IMR-90 (cell line): ENCODE results near the gene POLR1B. TPM values are rescaled to one million over a fixed set of nuclear protein-coding genes. Genes with fewer than 3 reads are reported as not detected.

Experiments
- ATAC-seq: fragments of 200-7000 bp; cut with Tn5 transposase; 2 replicates; pipeline ENCODE4 v1.9.1; 2020; ENCODE audit warnings: low read depth, mild to moderate bottlenecking, moderate library complexity
- Bru-seq: library from RNA; stranded (reverse); fragments of 400-500 nt; gene quantifications from one replicate; lab custom pipeline; 2021; lab: Mats Ljungman, UMichigan
- BruChase-seq, 2 experiments: library from RNA; stranded (reverse); fragments of 400-500 nt; gene quantifications; one replicate each; lab custom pipeline; 2021; lab: Mats Ljungman, UMichigan
- BruUV-seq: library from RNA; stranded (reverse); fragments of 400-500 nt; replicated peaks from 2 replicates; lab custom pipeline; 2021; lab: Mats Ljungman, UMichigan
- CTCF ChIA-PET: fragments of 300-600 bp; formaldehyde crosslinking; extraction: SDS; loops from one replicate; lab custom pipeline; 2021; ENCODE audit warnings: antibody characterized with exemption; lab: Yijun Ruan, JAX
- POLR2A ChIA-PET: fragments of 300-600 bp; sonication (Branson Sonifier 250); formaldehyde crosslinking; loops from one replicate; lab custom pipeline; 2022; ENCODE audit warnings: antibody characterized with exemption; ENCODE audit not compliant: unreplicated experiment; lab: Charles Lee
- DNase-seq: peaks from one replicate; pipeline ENCODE4 v3.0.0; 2013
- H2AFZ ChIP-seq: replicated peaks from 2 replicates; pipeline ENCODE3; 2013; ENCODE audit warnings: low read length, mild to moderate bottlenecking; ENCODE audit not compliant: poor library complexity
- H2AK5ac ChIP-seq: 2 replicates; pipeline ENCODE4 v1.6.1; 2013; ENCODE audit warnings: low read depth, low read length, inconsistent platforms
- H2AK9ac ChIP-seq: replicated peaks from 2 replicates; pipeline ENCODE3; 2013; ENCODE audit warnings: mild to moderate bottlenecking, low read depth, low read length, moderate library complexity; ENCODE audit not compliant: poor library complexity
- H2BK120ac ChIP-seq: 2 replicates; pipeline ENCODE4 v1.6.1; 2013; ENCODE audit warnings: low read depth, low read length, inconsistent platforms
- H2BK15ac ChIP-seq: 3 replicates; pipeline ENCODE4 v1.6.1; 2013; ENCODE audit warnings: low read depth, low read length, inconsistent platforms
- H2BK20ac ChIP-seq: 2 replicates; pipeline ENCODE4 v1.6.1; 2013; ENCODE audit warnings: low read depth, mild to moderate bottlenecking, inconsistent platforms, low read length, moderate library complexity
- H2BK5ac ChIP-seq: 2 replicates; pipeline ENCODE4 v1.6.1; 2013; ENCODE audit warnings: mild to moderate bottlenecking, low read depth, low read length, inconsistent platforms; ENCODE audit not compliant: poor library complexity, severe bottlenecking
- H3K14ac ChIP-seq: replicated peaks from 2 replicates; pipeline ENCODE4 v1.6.1; 2013; ENCODE audit warnings: low read depth, low read length, inconsistent platforms
- H3K18ac ChIP-seq: 2 replicates; pipeline ENCODE4 v1.6.1; 2013; ENCODE audit warnings: low read depth, low read length, control low read depth
- H3K23ac ChIP-seq: 2 replicates; pipeline ENCODE4 v1.6.1; 2013; ENCODE audit warnings: low read depth, low read length, inconsistent platforms
- H3K27ac ChIP-seq: 2 replicates; pipeline ENCODE4 v1.5.1; 2013; ENCODE audit warnings: mild to moderate bottlenecking, control low read depth, low read length; ENCODE audit not compliant: insufficient read depth
- H3K27me3 ChIP-seq: 2 replicates; pipeline ENCODE4 v1.6.1; 2013; ENCODE audit warnings: low read length; ENCODE audit not compliant: control insufficient read depth, insufficient read depth
- H3K36me3 ChIP-seq: 2 replicates; pipeline ENCODE4 v1.6.1; 2013; ENCODE audit warnings: low read length, mixed read lengths; ENCODE audit not compliant: control insufficient read depth, insufficient read depth
- H3K4ac ChIP-seq: 2 replicates; pipeline ENCODE4 v1.6.1; 2013; ENCODE audit warnings: low read depth, low read length, inconsistent platforms
- H3K4me1 ChIP-seq: 2 replicates; pipeline ENCODE4 v1.6.1; 2013; ENCODE audit warnings: low read length, mixed read lengths; ENCODE audit not compliant: control insufficient read depth, insufficient read depth
- H3K4me2 ChIP-seq: 2 replicates; pipeline ENCODE4 v1.6.1; 2013; ENCODE audit warnings: low read depth, mild to moderate bottlenecking, control low read depth, low read length, moderate library complexity
- H3K4me3 ChIP-seq: 2 replicates; pipeline ENCODE4 v1.5.1; 2013; ENCODE audit warnings: low read depth, mild to moderate bottlenecking, control low read depth, low read length, moderate library complexity; ENCODE audit not compliant: insufficient read depth
- H3K56ac ChIP-seq: 2 replicates; pipeline ENCODE4 v1.6.1; 2013; ENCODE audit warnings: low read length, inconsistent platforms; ENCODE audit not compliant: insufficient read depth; ENCODE audit errors: extremely low read depth
- H3K79me1 ChIP-seq, 2 experiments: 2 replicates each; pipeline ENCODE4 v1.6.1; 2013; ENCODE audit warnings: low read length in 2 of 2, inconsistent platforms in 1 of 2, low read depth in 1 of 2
- H3K9ac ChIP-seq: 2 replicates; pipeline ENCODE4 v1.6.1; 2013; ENCODE audit warnings: low read depth, low read length, control low read depth
- H3K9me1 ChIP-seq: 2 replicates; pipeline ENCODE4 v1.6.1; 2013; ENCODE audit warnings: low read length, inconsistent platforms; ENCODE audit not compliant: insufficient read depth
- H3K9me3 ChIP-seq: 2 replicates; pipeline ENCODE4 v1.6.1; 2013; ENCODE audit warnings: low read length; ENCODE audit not compliant: control insufficient read depth, insufficient read depth
- H4K20me1 ChIP-seq: 2 replicates; pipeline ENCODE4 v1.6.1; 2013; ENCODE audit warnings: low read length, inconsistent platforms; ENCODE audit not compliant: insufficient read depth
- H4K5ac ChIP-seq: 2 replicates; pipeline ENCODE4 v1.6.1; 2013; ENCODE audit warnings: mild to moderate bottlenecking, low read depth, low read length, control low read depth
- H4K8ac ChIP-seq, 2 experiments: 2 replicates each; pipeline ENCODE4 v1.6.1; 2013; ENCODE audit warnings: low read depth in 2 of 2, low read length in 2 of 2, control low read depth in 1 of 2, inconsistent platforms in 1 of 2
- H4K91ac ChIP-seq: 2 replicates; pipeline ENCODE4 v1.6.1; 2013; ENCODE audit warnings: low read depth, low read length, inconsistent platforms; ENCODE audit not compliant: insufficient read depth
- FOS ChIP-seq: fragments of 150-350 bp; IDR thresholded peaks from 2 replicates; pipeline ENCODE4 v1.6.1; 2016; ENCODE audit warnings: low read depth, low read length
- POLR2A ChIP-seq: IDR thresholded peaks from 2 replicates; pipeline ENCODE4 v1.6.1; 2012; ENCODE audit warnings: mild to moderate bottlenecking, low read depth, low read length
- RCOR1 ChIP-seq: IDR thresholded peaks from 2 replicates; pipeline ENCODE4 v1.6.1; 2012; ENCODE audit warnings: mild to moderate bottlenecking, low read length, improper control_type of control experiment; ENCODE audit not compliant: insufficient replicate concordance
- RFX5 ChIP-seq: IDR thresholded peaks from 2 replicates; pipeline ENCODE4 v1.8.0; 2012; ENCODE audit warnings: low read depth, mild to moderate bottlenecking, low read length, moderate library complexity
- SMC3 ChIP-seq: fragments of 150-350 bp; IDR thresholded peaks from 2 replicates; pipeline ENCODE4 v1.6.1; 2016; ENCODE audit warnings: low read depth, mild to moderate bottlenecking, antibody characterized with exemption, low read length, moderate library complexity
- WGBS, 2 experiments: methylation state at CpG; one replicate each; pipeline versions ENCODE4 v1.1.5 to v1.1.7; 2013; ENCODE audit warnings: missing lambda C conversion rate in 2 of 2; ENCODE audit not compliant: insufficient read length in 1 of 2; ENCODE audit errors: extremely low coverage in 2 of 2; 5-methylcytosine and 5-hydroxymethylcytosine counted together
- dilution Hi-C: fragments of 300-500 bp; cut with HindIII; formaldehyde crosslinking; loops from one replicate; pipeline ENCODE4 v1.14.3; 2018; ENCODE audit warnings: low sequenced_read_pairs; ENCODE audit not compliant: unreplicated experiment
- in situ Hi-C: fragments of 300-500 bp; cut with MboI; formaldehyde crosslinking; loops from 3 replicates; pipeline ENCODE4 v1.14.3; 2019; ENCODE audit warnings: low sequenced_read_pairs, inconsistent platforms, mixed read lengths
- intact Hi-C: fragments of 100-400 bp; cut with micrococcal nuclease; formaldehyde crosslinking; loops from 2 replicates; pipeline ENCODE4 v1.10.0; 2022
- long read RNA-seq: library from polyadenylated mRNA; unstranded; transcript quantifications from one replicate; pipeline ENCODE4 v2.0.0, GENCODE V29; 2021; ENCODE audit not compliant: unreplicated experiment
- polyA plus RNA-seq, 3 experiments: library from polyadenylated mRNA; depleted of rRNA; stranded (reverse); fragments of >200 nt; gene quantifications; 2 replicates each; pipeline ENCODE4 v1.2.3, GENCODE V29; 2012; ENCODE audit warnings: low replicate concordance in 1 of 3
- total RNA-seq: library from RNA; depleted of rRNA; stranded (reverse); fragments of >200 nt; gene quantifications from 2 replicates; pipeline ENCODE4 v1.2.3, GENCODE V29; 2012; rRNA removed
- TF ChIP-seq, protein P1 (sequence below): fragments of 150-350 bp; IDR thresholded peaks from 2 replicates; pipeline ENCODE4 v1.6.1; 2017; ENCODE audit warnings: mild to moderate bottlenecking, antibody characterized with exemption, low read length, low read depth
- TF ChIP-seq, protein P2 (sequence below): conservative IDR thresholded peaks from 2 replicates; pipeline ENCODE4 v1.5.1; 2012; ENCODE audit warnings: mild to moderate bottlenecking, low read depth, low read length, improper control_type of control experiment

The POLR1B gene, protein sequence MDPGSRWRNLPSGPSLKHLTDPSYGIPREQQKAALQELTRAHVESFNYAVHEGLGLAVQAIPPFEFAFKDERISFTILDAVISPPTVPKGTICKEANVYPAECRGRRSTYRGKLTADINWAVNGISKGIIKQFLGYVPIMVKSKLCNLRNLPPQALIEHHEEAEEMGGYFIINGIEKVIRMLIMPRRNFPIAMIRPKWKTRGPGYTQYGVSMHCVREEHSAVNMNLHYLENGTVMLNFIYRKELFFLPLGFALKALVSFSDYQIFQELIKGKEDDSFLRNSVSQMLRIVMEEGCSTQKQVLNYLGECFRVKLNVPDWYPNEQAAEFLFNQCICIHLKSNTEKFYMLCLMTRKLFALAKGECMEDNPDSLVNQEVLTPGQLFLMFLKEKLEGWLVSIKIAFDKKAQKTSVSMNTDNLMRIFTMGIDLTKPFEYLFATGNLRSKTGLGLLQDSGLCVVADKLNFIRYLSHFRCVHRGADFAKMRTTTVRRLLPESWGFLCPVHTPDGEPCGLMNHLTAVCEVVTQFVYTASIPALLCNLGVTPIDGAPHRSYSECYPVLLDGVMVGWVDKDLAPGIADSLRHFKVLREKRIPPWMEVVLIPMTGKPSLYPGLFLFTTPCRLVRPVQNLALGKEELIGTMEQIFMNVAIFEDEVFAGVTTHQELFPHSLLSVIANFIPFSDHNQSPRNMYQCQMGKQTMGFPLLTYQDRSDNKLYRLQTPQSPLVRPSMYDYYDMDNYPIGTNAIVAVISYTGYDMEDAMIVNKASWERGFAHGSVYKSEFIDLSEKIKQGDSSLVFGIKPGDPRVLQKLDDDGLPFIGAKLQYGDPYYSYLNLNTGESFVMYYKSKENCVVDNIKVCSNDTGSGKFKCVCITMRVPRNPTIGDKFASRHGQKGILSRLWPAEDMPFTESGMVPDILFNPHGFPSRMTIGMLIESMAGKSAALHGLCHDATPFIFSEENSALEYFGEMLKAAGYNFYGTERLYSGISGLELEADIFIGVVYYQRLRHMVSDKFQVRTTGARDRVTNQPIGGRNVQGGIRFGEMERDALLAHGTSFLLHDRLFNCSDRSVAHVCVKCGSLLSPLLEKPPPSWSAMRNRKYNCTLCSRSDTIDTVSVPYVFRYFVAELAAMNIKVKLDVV
- total RNA-seq (22.8 and 24.6 TPM in 2 replicates), polyA plus RNA-seq (2012; rRNA removed) (10.5 and 10.9 TPM in 2 replicates), Bru-seq, nascent RNA (percentile 65 among the genes with signal in this experiment), BruChase-seq, experiment 1, labeled RNA remaining after a 6-hour chase (percentile 64 among the genes with signal in this experiment), BruChase-seq, experiment 2, labeled RNA remaining after a 2-hour chase (percentile 63 among the genes with signal in this experiment)
- 6.0 and 6.1 TPM in 2 replicates for polyA plus RNA-seq (2012; cell fraction: cytosol; rRNA removed)
- polyA plus RNA-seq (2012; cell fraction: nucleus; rRNA removed; ENCODE audit: low replicate concordance) = 7.3 and 8.5 TPM in 2 replicates
- long read RNA-seq, full-length matches to known transcripts = 21 of 25 reads
- long read RNA-seq, partial matches to known transcripts = 1 of 25 reads
- long read RNA-seq, other reads (novel, unspliced or antisense) = 3 of 25 reads

DNA sequence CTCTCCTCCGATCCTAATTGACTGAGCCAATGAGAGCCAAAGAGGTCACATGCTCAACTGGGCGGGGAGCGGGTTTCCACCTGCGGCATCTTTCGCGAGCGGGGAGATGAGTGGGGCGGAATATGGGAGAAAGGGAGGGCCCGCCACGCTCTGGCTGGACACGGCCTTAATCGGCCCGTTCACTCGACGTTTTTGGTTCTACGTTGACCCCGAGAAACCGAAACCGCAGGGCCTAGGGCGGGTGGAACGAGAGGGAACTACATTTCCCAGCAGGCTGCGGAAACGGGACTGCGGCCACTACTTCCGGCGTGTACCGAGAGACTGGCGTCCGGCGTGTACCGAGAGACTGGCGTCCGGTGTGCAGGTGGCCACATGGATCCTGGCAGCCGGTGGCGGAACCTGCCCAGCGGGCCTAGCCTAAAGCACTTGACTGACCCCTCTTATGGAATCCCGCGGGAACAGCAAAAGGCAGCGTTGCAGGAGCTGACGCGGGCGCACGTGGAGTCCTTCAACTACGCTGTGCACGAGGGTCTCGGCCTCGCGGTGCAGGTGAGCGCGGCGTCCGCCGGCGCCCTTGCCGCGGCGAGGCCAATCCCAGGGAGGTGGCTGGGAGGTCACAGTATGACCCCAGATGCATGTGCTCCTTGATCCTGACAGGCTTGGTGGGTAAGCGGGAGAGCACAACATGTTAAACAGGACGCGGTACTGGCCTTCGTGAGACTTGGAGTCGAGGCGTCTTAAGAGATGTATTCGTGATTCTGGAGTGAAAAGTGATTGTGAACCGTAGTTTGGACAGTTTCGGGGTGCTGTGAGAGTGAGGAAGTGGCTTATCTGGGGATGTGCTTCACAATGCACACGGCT, at the start of gene POLR1B:
Gene POLR1B (plus strand): TSS at position 343 of the 861 bp plus-strand sequence. CDS start 30 bp downstream, at position 373.
- Histone ChIP-seq H3K27me3 (no peaks in the 10 kb centered on the region), H3K18ac (peak within 1 kb of the TSS; percentile 70), H3K4me2 (peak within 1 kb of the TSS; percentile 96), H3K79me1 (peaks cover 13 to 35% of the 10 kb centered on the region in 2 experiments), H2AK9ac (peak within 1 kb of the TSS; percentile 76), H2AK5ac (peak within 1 kb of the TSS; percentile 46), H3K9me1 (0 out of 2 replicates have a peak, but pooled peaks cover 2% of the 10 kb centered on the region), H2BK15ac (peak within 1 kb of the TSS; percentile 22; the same call in 1 of the 3 replicates), H4K20me1 (no peaks in the 10 kb centered on the region), H4K5ac (peak within 1 kb of the TSS; percentile 85), H4K91ac (peak within 1 kb of the TSS; percentile 92), H3K4ac (peak within 1 kb of the TSS; percentile 77), H3K9ac (peak within 1 kb of the TSS; percentile 71), H4K8ac (peak within 1 kb of the TSS; percentile 95 to 96), H3K27ac (peak within 1 kb of the TSS; percentile 80), H2AFZ (peak within 1 kb of the TSS; percentile 99), H2BK5ac (peak within 1 kb of the TSS; percentile 82), H2BK20ac (peak within 1 kb of the TSS; percentile 82), H2BK120ac (peak within 1 kb of the TSS; percentile 96), H3K23ac (peak within 1 kb of the TSS; percentile 87), H3K14ac (peak within 1 kb of the TSS; percentile 66), H3K4me3 (peak within 1 kb of the TSS; percentile 76), H3K56ac (peak within 1 kb of the TSS; percentile 75), H3K9me3 (no peaks in the 10 kb centered on the region), H3K36me3 (no peaks in the 10 kb centered on the region), H3K4me1 (no peaks in the 10 kb centered on the region)
- in situ Hi-C loops (no loop called here), intact Hi-C loops (loop anchor here (2.0 to 5.0 kb wide), 2 partner anchors 62 to 285 kb away; partner anchors contain the start of gene ZC3H8), dilution Hi-C loops (no loop called here)
- DNase-seq (peak; percentile 78), ATAC-seq (peak; percentile 87)
- WGBS, 2 experiments = 2% methylated on average over 41 of the region's 67 CpGs; no CpG with 5 or more reads in 1 of the 2 experiments
- ChIA-PET POLR2A (no interaction called here), CTCF (no interaction called here)
- no TSS peak for BruUV-seq
- TF ChIP-seq FOS (no peak), POLR2A (no peak), SMC3 (no peak), RFX5 (no peak), RCOR1 (no peak)
- TF ChIP-seq, protein P1, sequence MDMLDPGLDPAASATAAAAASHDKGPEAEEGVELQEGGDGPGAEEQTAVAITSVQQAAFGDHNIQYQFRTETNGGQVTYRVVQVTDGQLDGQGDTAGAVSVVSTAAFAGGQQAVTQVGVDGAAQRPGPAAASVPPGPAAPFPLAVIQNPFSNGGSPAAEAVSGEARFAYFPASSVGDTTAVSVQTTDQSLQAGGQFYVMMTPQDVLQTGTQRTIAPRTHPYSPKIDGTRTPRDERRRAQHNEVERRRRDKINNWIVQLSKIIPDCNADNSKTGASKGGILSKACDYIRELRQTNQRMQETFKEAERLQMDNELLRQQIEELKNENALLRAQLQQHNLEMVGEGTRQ = peak; percentile 87
- TF ChIP-seq, protein P2, sequence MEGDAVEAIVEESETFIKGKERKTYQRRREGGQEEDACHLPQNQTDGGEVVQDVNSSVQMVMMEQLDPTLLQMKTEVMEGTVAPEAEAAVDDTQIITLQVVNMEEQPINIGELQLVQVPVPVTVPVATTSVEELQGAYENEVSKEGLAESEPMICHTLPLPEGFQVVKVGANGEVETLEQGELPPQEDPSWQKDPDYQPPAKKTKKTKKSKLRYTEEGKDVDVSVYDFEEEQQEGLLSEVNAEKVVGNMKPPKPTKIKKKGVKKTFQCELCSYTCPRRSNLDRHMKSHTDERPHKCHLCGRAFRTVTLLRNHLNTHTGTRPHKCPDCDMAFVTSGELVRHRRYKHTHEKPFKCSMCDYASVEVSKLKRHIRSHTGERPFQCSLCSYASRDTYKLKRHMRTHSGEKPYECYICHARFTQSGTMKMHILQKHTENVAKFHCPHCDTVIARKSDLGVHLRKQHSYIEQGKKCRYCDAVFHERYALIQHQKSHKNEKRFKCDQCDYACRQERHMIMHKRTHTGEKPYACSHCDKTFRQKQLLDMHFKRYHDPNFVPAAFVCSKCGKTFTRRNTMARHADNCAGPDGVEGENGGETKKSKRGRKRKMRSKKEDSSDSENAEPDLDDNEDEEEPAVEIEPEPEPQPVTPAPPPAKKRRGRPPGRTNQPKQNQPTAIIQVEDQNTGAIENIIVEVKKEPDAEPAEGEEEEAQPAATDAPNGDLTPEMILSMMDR = no peak
